Muscle of leg (tissue), 11 donors: Measurements from ENCODE around the gene ARRDC2. TPM values are rescaled to one million over a fixed set of nuclear protein-coding genes. Genes with fewer than 3 reads are reported as not detected.
"Not testable (repeated sequence)": the region's sequence is repeated elsewhere in the genome, so short reads cannot be mapped to it uniquely, and the experiment has no call there.

Experiments
- DNase-seq: peaks from one replicate; pipeline ENCODE4 v3.0.0; 2013
- H3K27ac ChIP-seq: one replicate; pipeline ENCODE4 v1.5.1; 2013; ENCODE audit warnings: mild to moderate bottlenecking, low read length, control low read depth
- H3K27me3 ChIP-seq: one replicate; pipeline ENCODE4 v1.6.1; 2013; ENCODE audit warnings: low read length; ENCODE audit not compliant: control insufficient read depth, insufficient read depth
- H3K36me3 ChIP-seq: one replicate; pipeline ENCODE4 v1.6.1; 2013; ENCODE audit warnings: low read length; ENCODE audit not compliant: control insufficient read depth, insufficient read depth
- H3K4me1 ChIP-seq: one replicate; pipeline ENCODE4 v1.6.1; 2013; ENCODE audit warnings: low read length; ENCODE audit not compliant: control insufficient read depth, insufficient read depth
- H3K4me3 ChIP-seq: one replicate; pipeline ENCODE4 v1.5.1; 2013; ENCODE audit warnings: low read length, control low read depth
- H3K9me3 ChIP-seq: replicated peaks from 2 replicates; pipeline ENCODE4 v1.6.1; 2013; ENCODE audit warnings: low read depth, low read length; ENCODE audit not compliant: control insufficient read depth
- WGBS: methylation state at CpG from one replicate; pipeline ENCODE4 v1.1.5; 2013; ENCODE audit warnings: missing lambda C conversion rate; ENCODE audit not compliant: insufficient coverage; 5-methylcytosine and 5-hydroxymethylcytosine counted together
- polyA plus RNA-seq, 8 donors: library from polyadenylated mRNA; unstranded; fragments of 120-200 nt; gene quantifications; one replicate each; pipeline versions ENCODE4 v1.2.1 to v1.2.3, GENCODE V29; 2013; ENCODE audit warnings: inconsistent platforms in 1 of 8, low replicate concordance in 1 of 8; ENCODE audit not compliant: insufficient read length in 8 of 8, insufficient read depth in 1 of 8
- total RNA-seq: library from RNA; stranded (reverse); fragments of 120-200 nt; gene quantifications from one replicate; pipeline ENCODE4 v1.2.4, GENCODE V29; 2013

ARRDC2 gene
- total and polyA plus RNA-seq, 9 donors = 3.4 to 6.7 (median 4.5) TPM

GRCh38 chr19:18017275-18018083 lies 9.5 kb downstream of the ARRDC2 start:
- WGBS = 37% methylated on average over 5 of the region's 15 CpGs
- Histone ChIP-seq H3K27me3 (no peaks in the 10 kb centered on the region), H3K27ac (peak overlapping the region; percentile 51), H3K36me3 (peaks cover 7% of the 10 kb centered on the region), H3K9me3 (no peaks in the 10 kb centered on the region), H3K4me1 (peaks cover 30% of the 10 kb centered on the region), H3K4me3 (no peak overlapping the region)
- DNase-seq = peak; percentile 48

- H3K36me3 ChIP-seq = no peaks in the 10 kb centered on the region
Observed at GRCh38 chr19:18020212-18021085, 12.5 kb downstream of the ARRDC2 start.

DNA sequence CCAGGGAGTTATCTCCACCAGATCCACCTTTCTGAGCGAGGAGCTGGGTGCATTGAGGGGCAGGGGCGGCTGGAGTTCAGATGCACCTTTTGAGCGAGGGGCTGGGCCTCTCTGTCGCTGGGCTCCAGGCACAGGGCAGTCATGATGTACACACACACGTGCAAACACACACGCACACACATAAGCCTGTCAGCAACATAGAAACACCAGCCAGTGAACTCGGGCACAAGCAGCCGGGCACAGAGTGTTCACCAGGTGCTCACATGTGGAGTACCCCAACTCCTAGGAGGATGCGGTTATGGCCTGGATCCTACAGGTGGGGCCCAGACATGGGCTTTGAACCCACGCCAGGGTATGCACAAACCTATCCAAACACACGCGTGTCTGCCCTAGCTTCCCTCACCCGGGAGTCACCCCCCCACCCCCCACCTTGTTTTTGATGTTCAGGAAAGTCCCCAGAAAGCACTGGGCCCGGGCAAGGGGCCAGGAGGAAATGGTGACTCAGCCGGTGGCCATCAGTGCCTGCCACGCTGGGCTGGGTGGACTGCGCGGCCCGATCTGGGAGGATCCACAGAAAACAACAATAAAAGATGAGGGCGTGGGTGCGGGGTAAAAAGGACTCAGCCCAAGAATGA lies 13.3 kb downstream of the ARRDC2 start:
- no peaks in the 10 kb centered on the region for H3K36me3 ChIP-seq
- peak overlapping the region; percentile 56 for H3K27ac ChIP-seq
- H3K4me1 ChIP-seq = peaks cover 44% of the 10 kb centered on the region
- peak; percentile 77 for DNase-seq
- no peaks in the 10 kb centered on the region for H3K27me3 ChIP-seq
- WGBS = 70% methylated on average over 14 of the region's 21 CpGs
- H3K9me3 ChIP-seq = no peaks in the 10 kb centered on the region
- H3K4me3 ChIP-seq = no peak overlapping the region

More at GRCh38 chr19:18020212-18021085, 12.5 kb downstream of the ARRDC2 start:
- H3K4me3 ChIP-seq = no peak overlapping the region
- H3K9me3 ChIP-seq = no peaks in the 10 kb centered on the region
- DNase-seq = peak; percentile 64
- peaks cover 44% of the 10 kb centered on the region for H3K4me1 ChIP-seq
- WGBS = 82% methylated on average over 5 of the region's 16 CpGs
- H3K27me3 ChIP-seq = no peaks in the 10 kb centered on the region
- H3K27ac ChIP-seq = peak overlapping the region; percentile 56

DNA sequence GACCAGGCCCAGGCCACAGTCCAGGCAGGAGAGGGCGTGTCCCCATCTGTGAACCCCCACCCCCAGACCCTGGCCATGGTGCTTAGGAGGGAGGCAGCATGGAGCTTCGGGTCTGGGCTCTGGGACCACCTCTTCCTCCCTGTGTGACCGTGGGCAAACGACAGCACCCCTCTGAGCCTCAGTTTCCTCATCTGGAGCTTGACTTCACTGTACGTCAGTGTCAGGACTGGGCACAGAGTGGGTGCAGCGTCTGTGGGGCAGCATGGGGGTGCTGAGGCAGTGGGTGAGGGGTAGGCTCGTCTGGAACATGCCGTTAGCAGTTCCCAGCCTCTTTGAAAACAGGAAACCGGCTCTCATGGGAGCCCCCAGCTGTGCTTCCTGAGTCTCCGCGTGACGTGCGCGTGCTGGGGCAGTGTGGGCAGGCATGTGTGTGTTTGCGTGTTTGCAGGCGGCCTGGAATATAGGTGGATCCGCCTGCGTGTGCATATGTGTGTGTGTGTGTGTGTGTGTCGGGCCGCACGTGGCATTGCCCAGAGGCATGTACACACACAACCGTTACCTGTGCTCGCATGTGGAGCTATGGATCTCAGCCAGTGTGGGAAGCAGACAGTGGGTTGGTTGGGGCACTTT lies 15.8 kb downstream of the ARRDC2 start:
- no peak overlapping the region for H3K4me3 ChIP-seq
- no peaks in the 10 kb centered on the region for H3K27me3 ChIP-seq
- no peaks in the 10 kb centered on the region for H3K36me3 ChIP-seq
- 16% methylated on average over 17 of the region's 23 CpGs for WGBS
- peak; percentile 95 for DNase-seq
- H3K4me1 ChIP-seq = peaks cover 39% of the 10 kb centered on the region
- H3K27ac ChIP-seq = peak overlapping the region; percentile 81
- no peaks in the 10 kb centered on the region for H3K9me3 ChIP-seq

GRCh38 chr19:18027151-18027550 lies 19.2 kb downstream of the ARRDC2 start:
- Histone ChIP-seq H3K27ac (no peak overlapping the region), H3K27me3 (no peaks in the 10 kb centered on the region), H3K36me3 (no peaks in the 10 kb centered on the region), H3K4me3 (no peak overlapping the region), H3K4me1 (peaks cover 31% of the 10 kb centered on the region), H3K9me3 (no peaks in the 10 kb centered on the region)
- 91% methylated on average over 4 of the region's 4 CpGs for WGBS
- no peak for DNase-seq

GRCh38 chr19:18029617-18030338 lies 21.8 kb downstream of the ARRDC2 start:
- Histone ChIP-seq H3K4me1 (peaks cover 13% of the 10 kb centered on the region), H3K36me3 (no peaks in the 10 kb centered on the region), H3K27me3 (no peaks in the 10 kb centered on the region), H3K27ac (peak overlapping the region; percentile 38), H3K9me3 (no peaks in the 10 kb centered on the region), H3K4me3 (no peak overlapping the region)
- 68% methylated on average over 4 of the region's 8 CpGs for WGBS
- DNase-seq = peak; percentile 73

DNA sequence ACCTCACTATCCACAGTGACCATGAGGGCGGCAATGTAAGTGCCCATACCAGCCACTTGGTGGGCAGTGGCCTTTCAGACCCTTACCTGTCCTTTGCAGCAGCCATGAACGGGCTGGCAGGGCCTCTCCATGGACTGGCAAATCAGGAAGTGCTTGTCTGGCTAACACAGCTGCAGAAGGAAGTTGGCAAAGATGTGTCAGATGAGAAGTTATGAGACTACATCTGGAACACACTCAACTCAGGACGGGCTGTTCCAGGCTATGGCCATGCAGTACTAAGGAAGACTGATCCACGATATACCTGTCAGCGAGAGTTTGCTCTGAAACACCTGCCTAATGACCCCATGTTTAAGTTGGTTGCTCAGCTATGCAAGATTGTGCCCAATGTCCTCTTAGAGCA lies 23.4 kb downstream of the ARRDC2 start:
- DNase-seq, H3K36me3 ChIP-seq, H3K4me3 ChIP-seq, H3K27me3 ChIP-seq, H3K9me3 ChIP-seq, H3K27ac ChIP-seq: not testable (repeated sequence)
- WGBS = 81% methylated on average over 3 of the region's 5 CpGs
- peaks cover 13% of the 10 kb centered on the region for H3K4me1 ChIP-seq

GRCh38 chr19:18032102-18032501 lies 24.1 kb downstream of the ARRDC2 start:
- peaks cover 13% of the 10 kb centered on the region for H3K4me1 ChIP-seq
- not testable (repeated sequence) for H3K9me3 ChIP-seq, H3K27ac ChIP-seq, DNase-seq, H3K27me3 ChIP-seq, H3K36me3 ChIP-seq, H3K4me3 ChIP-seq
- WGBS = 25% methylated on average over 1 of the region's 2 CpGs

DNA sequence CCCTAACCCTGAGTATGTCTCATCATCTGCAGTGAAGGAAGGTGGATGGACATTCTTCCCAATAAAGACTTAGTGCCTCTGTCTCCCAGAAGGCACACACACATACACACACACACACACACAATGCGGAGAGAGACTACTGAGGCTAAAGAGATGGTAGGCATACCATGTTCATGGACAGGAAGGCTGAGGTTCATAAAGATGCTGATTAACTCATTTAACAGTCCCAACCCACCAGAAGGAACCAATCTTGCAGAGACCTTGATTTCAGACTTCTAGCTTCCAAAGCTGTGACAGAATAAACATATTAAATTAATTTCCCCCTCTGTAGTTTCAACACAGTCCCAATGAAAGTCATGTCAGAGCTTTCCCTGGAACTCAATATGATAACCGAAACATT lies 33.1 kb downstream of the ARRDC2 start:
- Histone ChIP-seq H3K4me1 (peaks cover 11% of the 10 kb centered on the region), H3K9me3 (peaks cover 3% of the 10 kb centered on the region), H3K27me3 (peaks cover 2% of the 10 kb centered on the region), H3K27ac (no peak overlapping the region), H3K4me3 (no peak overlapping the region), H3K36me3 (no peaks in the 10 kb centered on the region)
- WGBS = 83% methylated on average over 1 of the region's 2 CpGs
- no peak for DNase-seq
